ENCODE measurements around the gene DGKZ. TPM values are rescaled to one million over a fixed set of nuclear protein-coding genes. Genes with fewer than 3 reads are reported as not detected.

DGKZ gene
- total RNA-seq, 4 donors from 2014 or later = 13.5 to 55.3 (median 42.8) TPM

DNA sequence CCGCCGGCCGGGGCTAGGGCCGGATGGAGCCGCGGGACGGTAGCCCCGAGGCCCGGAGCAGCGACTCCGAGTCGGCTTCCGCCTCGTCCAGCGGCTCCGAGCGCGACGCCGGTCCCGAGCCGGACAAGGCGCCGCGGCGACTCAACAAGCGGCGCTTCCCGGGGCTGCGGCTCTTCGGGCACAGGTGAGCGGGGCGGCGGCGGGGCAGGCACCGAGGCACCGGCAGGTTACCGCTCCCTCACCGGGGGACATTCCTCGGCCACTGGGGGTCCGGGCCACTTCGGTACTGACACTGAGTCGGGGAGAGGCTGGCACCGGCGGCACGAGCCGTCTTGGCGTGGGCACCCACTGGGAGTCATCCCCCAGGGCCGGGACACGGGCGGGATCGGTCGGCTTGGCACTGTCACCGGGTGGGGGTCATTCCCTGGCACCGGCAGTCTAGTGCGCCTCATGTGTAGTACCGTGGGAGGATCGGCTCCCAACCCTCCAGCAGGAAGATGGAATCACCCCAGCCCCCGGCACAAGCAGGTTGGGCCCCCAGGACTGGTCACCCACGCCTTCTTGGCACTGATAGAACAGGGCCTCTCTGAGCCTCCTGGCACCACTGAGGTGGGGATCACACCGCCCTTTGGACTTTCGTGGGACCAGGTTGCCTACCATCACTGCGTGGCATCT, 511 bp downstream of the DGKZ start:
- peak overlapping the region; percentile 64 to 86 for H3K4me3 ChIP-seq
- no peaks in the 10 kb centered on the region for H3K36me3 ChIP-seq
- no peak for TF ChIP-seq POLR2A (IDR thresholded peaks at IDR 0.05)
- TF ChIP-seq, protein P1, sequence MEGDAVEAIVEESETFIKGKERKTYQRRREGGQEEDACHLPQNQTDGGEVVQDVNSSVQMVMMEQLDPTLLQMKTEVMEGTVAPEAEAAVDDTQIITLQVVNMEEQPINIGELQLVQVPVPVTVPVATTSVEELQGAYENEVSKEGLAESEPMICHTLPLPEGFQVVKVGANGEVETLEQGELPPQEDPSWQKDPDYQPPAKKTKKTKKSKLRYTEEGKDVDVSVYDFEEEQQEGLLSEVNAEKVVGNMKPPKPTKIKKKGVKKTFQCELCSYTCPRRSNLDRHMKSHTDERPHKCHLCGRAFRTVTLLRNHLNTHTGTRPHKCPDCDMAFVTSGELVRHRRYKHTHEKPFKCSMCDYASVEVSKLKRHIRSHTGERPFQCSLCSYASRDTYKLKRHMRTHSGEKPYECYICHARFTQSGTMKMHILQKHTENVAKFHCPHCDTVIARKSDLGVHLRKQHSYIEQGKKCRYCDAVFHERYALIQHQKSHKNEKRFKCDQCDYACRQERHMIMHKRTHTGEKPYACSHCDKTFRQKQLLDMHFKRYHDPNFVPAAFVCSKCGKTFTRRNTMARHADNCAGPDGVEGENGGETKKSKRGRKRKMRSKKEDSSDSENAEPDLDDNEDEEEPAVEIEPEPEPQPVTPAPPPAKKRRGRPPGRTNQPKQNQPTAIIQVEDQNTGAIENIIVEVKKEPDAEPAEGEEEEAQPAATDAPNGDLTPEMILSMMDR (IDR thresholded peaks at IDR 0.05) = no peak
- intact Hi-C loops (cut with DNase I; ENCODE audit: low total_unique reads) = no loop called here
- no peaks in the 10 kb centered on the region for H3K9me3 ChIP-seq
- peak overlapping the region; percentile 48 to 58 for H3K27ac ChIP-seq
- peak in 1 of 2 donors; percentile 51 for DNase-seq
- H3K27me3 ChIP-seq = no peaks in the 10 kb centered on the region
- peaks cover 0 to 15% of the 10 kb centered on the region in 2 donors for H3K4me1 ChIP-seq

DNA sequence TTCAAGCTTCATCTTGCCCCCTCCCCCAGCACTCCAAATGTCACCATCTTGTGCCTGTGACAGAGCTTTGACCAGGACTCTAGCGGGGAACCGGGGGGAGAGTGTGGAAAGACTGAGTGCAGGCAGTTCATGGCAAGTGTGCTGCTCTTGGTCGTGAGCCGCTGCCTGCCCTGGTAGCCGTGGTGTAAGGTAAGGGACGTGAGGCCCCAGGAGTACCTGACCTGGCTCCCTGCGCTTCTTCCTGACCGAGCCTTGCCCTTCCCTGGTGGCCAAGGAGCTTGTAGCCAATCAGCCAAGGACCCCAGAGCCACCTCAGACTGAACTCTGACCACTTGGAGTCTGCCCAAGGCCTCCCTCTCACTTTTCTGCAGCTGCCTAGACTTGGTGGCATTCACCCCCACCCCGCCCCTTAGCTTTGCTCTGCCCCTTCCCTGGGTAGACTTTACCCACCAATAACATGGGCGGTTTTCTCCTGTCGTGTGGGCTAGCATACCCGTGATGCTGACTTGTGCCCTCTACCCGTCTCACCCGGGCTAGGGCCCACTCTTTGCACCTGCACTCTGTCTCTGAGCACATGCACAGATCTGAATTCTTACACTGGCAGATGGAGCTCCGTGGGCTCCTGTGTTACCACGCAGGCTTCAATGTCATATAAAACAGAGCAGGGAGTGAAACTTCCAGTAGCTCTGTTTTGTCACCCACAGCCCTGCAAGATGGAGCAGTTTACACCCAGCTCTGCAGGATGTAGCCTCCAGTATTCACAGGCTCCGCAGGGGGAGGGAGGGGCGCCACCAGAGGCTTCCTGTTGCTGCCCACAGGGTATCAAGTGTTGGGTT, 1.5 kb downstream of the DGKZ start:
- TF ChIP-seq POLR2A (IDR thresholded peaks at IDR 0.05) = no peak
- TF ChIP-seq, protein P1 (IDR thresholded peaks at IDR 0.05) = no peak
- no peaks in the 10 kb centered on the region for H3K9me3 ChIP-seq
- no peak overlapping the region for H3K27ac ChIP-seq
- DNase-seq = no peak
- peak overlapping the region; percentile 64 to 86 for H3K4me3 ChIP-seq
- intact Hi-C loops (cut with DNase I; ENCODE audit: low total_unique reads) = no loop called here
- no peaks in the 10 kb centered on the region for H3K36me3 ChIP-seq
- no peaks in the 10 kb centered on the region for H3K27me3 ChIP-seq
- H3K4me1 ChIP-seq = peaks cover 0 to 15% of the 10 kb centered on the region in 2 donors

DNA sequence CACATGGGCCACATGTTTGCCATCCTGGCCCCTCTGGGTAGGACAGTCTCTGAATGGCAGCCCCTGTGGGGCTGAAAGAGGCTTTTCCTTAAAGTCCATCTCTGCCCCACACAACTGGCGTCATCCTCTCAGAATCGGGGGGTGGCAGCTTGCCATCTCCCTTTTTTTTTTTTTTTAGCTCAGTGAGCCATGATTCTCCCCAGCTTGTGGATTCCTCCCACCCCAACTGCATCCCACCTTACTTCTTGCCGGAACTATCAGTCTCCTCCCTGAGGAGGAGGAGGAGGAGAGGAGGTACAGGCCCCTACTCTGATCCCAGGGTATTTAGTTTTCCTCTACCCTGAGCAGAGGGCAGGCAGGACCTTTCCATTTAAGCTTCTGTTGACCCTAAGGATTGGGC, 3.4 kb downstream of the DGKZ start:
- H3K36me3 ChIP-seq = no peaks in the 10 kb centered on the region
- no peak for DNase-seq
- H3K4me1 ChIP-seq = peaks cover 0 to 15% of the 10 kb centered on the region in 2 donors
- H3K27me3 ChIP-seq = no peaks in the 10 kb centered on the region
- H3K9me3 ChIP-seq = no peaks in the 10 kb centered on the region
- TF ChIP-seq POLR2A (IDR thresholded peaks at IDR 0.05) = no peak
- TF ChIP-seq, protein P1 (IDR thresholded peaks at IDR 0.05) = no peak
- no peak overlapping the region for H3K27ac ChIP-seq
- no peak overlapping the region for H3K4me3 ChIP-seq
- intact Hi-C loops (cut with DNase I; ENCODE audit: low total_unique reads) = no loop called here

DNA sequence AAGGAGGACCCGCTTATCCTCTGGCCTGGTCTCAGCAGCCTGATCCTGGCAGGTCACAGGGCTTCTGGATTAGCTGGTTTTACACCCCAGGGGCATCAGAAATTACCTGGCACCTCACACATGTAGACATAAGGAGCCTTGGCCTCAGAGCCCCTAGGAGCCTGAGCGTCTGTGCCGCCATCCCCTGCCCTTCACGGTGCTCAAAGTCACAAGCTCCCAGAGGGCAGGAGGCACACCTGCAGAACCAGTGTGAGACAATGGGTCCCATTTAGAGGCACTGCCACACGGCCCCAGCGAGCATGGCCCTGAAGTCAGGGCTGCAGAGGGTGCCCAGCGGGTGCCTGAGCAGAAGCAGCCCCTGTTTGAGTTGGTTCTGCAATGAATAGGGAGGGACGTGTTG, 3.9 kb downstream of the DGKZ start:
- Histone ChIP-seq H3K9me3 (no peaks in the 10 kb centered on the region), H3K4me3 (no peak overlapping the region), H3K36me3 (no peaks in the 10 kb centered on the region), H3K27ac (no peak overlapping the region), H3K27me3 (no peaks in the 10 kb centered on the region), H3K4me1 (peaks cover 0 to 15% of the 10 kb centered on the region in 2 donors)
- no peak for TF ChIP-seq POLR2A (IDR thresholded peaks at IDR 0.05)
- TF ChIP-seq, protein P1 (IDR thresholded peaks at IDR 0.05) = no peak
- intact Hi-C loops (cut with DNase I; ENCODE audit: low total_unique reads) = no loop called here
- no peak for DNase-seq

DNA sequence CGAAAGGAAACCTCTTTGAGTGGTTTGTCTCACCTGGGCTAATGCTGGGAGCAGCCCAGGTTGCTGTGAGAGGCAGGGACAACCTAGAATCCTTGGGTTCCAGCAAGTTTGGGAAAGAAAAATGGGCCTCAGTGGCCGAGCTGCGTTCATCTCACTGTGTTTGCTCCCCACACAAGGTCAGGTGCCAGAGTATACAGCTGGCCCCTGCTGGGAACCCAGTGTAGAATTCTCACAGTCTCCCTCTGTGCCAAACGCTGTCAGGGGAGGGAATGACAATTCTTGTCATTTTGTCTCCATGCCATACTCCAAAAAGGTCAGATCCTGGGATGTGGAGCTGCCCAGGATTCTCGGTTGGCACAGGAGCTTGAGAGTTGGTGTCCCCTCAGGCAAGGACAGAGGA, 4.3 kb downstream of the DGKZ start:
- H3K27me3 ChIP-seq = no peaks in the 10 kb centered on the region
- H3K27ac ChIP-seq = no peak overlapping the region
- H3K4me1 ChIP-seq = peaks cover 0 to 15% of the 10 kb centered on the region in 2 donors
- intact Hi-C loops (cut with DNase I; ENCODE audit: low total_unique reads) = no loop called here
- no peaks in the 10 kb centered on the region for H3K36me3 ChIP-seq
- TF ChIP-seq, protein P1 (IDR thresholded peaks at IDR 0.05) = no peak
- TF ChIP-seq POLR2A (IDR thresholded peaks at IDR 0.05) = no peak
- H3K9me3 ChIP-seq = no peaks in the 10 kb centered on the region
- no peak overlapping the region for H3K4me3 ChIP-seq
- no peak for DNase-seq
